NT2/D1 (cell line): ENCODE results near the gene CRNKL1.

Experiments used
- YY1 ChIP-seq: IDR thresholded peaks from 2 replicates; pipeline ENCODE4 v1.6.1; 2011; ENCODE audit not compliant: insufficient read length, insufficient read depth
- ZNF274 ChIP-seq: IDR thresholded peaks from 2 replicates; pipeline ENCODE4 v1.6.1; 2011; ENCODE audit warnings: mild to moderate bottlenecking, low read depth, low read length

DNA sequence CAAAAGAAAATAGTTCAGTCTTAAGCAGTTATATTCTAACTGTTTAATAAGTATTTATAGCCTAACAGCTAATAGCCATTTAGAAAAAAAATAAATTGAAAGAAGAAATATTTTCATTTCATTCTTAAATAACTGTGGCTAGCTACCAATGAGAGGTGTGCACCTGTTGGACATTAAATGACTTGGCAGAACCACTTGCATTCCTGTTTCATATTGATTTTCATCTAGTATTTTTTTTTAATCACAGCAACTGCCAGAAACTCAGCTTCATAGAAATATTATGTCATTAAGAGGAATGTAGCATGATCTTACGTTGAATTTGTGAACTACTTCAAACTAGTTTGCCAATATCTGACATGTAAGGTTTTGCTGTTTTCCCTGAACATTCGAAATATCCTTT lies 25.0 kb downstream of the CRNKL1 start:
- TF ChIP-seq ZNF274 (no peak), YY1 (no peak)
